Measurements from ENCODE around the gene FAM184A.

- no peak for TF ChIP-seq TBP (IDR thresholded peaks at IDR 0.05; ENCODE audit: low read depth, low read length)
- TF ChIP-seq CTCF (IDR thresholded peaks at IDR 0.05; ENCODE audit: control extremely low read depth in 1 of 3, insufficient read depth in 1 of 3, low read depth in 1 of 3, low read length in 3 of 3): no peak
- no peak for TF ChIP-seq KDM1A (IDR thresholded peaks at IDR 0.05; ENCODE audit: borderline replicate concordance, low read length)
- no peak for TF ChIP-seq POLR2A (IDR thresholded peaks at IDR 0.05; ENCODE audit: control extremely low read depth in 1 of 2, low read depth in 2 of 2, low read length in 2 of 2)
- TF ChIP-seq GTF2F1 (IDR thresholded peaks at IDR 0.05; ENCODE audit: borderline replicate concordance, low read depth, low read length): no peak
- TF ChIP-seq YY1 (IDR thresholded peaks at IDR 0.05; ENCODE audit: low read depth, low read length): no peak
Observed at GRCh38 chr6:119040229-119040628, 38.2 kb downstream of the FAM184A start.
